Liver (tissue), 2 donors: Measurements from ENCODE around the gene VPS35L.

ENCODE experiments used
- CTCF ChIP-seq: fragments of 150-350 bp; IDR thresholded peaks from 2 replicates; pipeline ENCODE4 v1.5.1; 2017; ENCODE audit warnings: improper control_type of control experiment, low read depth, low read length; ENCODE audit not compliant: missing input control
- MAX ChIP-seq: IDR thresholded peaks from 2 replicates; pipeline ENCODE4 v1.6.1; 2016; ENCODE audit warnings: antibody characterized with exemption
- REST ChIP-seq: IDR thresholded peaks from 2 replicates; pipeline ENCODE4 v1.6.1; 2016; ENCODE audit warnings: antibody characterized with exemption, mild to moderate bottlenecking
- donor health status: healthy.

GRCh38 chr16:19659554-19659953 lies 104.1 kb downstream of the VPS35L start:
- TF ChIP-seq CTCF = no peak
- no peak for TF ChIP-seq REST
- TF ChIP-seq MAX = no peak
